ENCODE data around the gene TASP1. TPM values are rescaled to one million over a fixed set of nuclear protein-coding genes. Genes with fewer than 3 reads are reported as not detected.

TASP1 gene
- total RNA-seq, 1 experiment from 2014 or later: 9.5 TPM

DNA sequence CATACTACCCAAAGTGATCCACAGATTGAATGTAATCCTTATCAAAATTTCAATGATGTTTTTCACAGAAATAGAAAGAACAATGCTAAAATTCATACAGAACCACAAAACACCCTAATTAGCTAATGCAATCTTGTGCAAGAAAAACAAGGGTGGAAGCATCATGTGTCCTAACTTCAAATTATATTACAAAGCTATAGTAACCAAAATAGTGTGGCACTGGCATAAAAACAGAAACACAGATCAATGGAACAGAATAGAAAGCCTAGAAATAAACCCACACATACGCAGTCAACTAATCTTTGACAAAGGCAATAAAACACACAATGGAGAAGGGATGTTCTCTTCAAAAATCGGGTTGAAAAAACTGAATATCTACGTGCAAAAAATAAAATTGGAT, 131.1 kb downstream of the TASP1 start:
- no peak overlapping the region for H3K27ac ChIP-seq (ENCODE audit: insufficient read length, low read depth, low read length)
- no peak overlapping the region for H3K56ac ChIP-seq (ENCODE audit: insufficient read length, low read depth, low read length)
- H3K23me2 ChIP-seq (ENCODE audit: insufficient read length, low read depth, low read length, poor library complexity, severe bottlenecking): no peaks in the 10 kb centered on the region
- H3K4ac ChIP-seq (ENCODE audit: low read depth, low read length): no peak overlapping the region
- no peak overlapping the region for H3K23ac ChIP-seq (ENCODE audit: insufficient read length, low read depth, low read length)
- H3K9me3 Mint-ChIP-seq: peaks cover 22 to 25% of the 10 kb centered on the region in 2 experiments
- no peak for DNase-seq
- no peaks in the 10 kb centered on the region for H3K27me3 ChIP-seq (ENCODE audit: insufficient read depth, low read length)
- no peak overlapping the region for H3K18ac ChIP-seq (ENCODE audit: insufficient read length, low read depth, low read length)
- H3T11ph ChIP-seq (ENCODE audit: low read length): no peak overlapping the region
- no peak overlapping the region for H3K27ac Mint-ChIP-seq
- H2BK5ac ChIP-seq (ENCODE audit: insufficient read length, low read length): no peak overlapping the region
- H3K4me2 ChIP-seq (ENCODE audit: insufficient read depth, insufficient read length, low read length): no peak overlapping the region
- no peak overlapping the region for H2BK120ac ChIP-seq (ENCODE audit: low read depth, low read length, poor library complexity, severe bottlenecking)
- H3K9ac ChIP-seq (ENCODE audit: extremely low read depth, insufficient read length, low read length): no peak overlapping the region
- no CpG with 5 or more reads among the region's 3 CpGs for whole genome bisulfite sequencing (ENCODE audit: extremely low coverage, insufficient read length, low lambda C conversion rate)
- no peaks in the 10 kb centered on the region for H4K20me1 ChIP-seq (ENCODE audit: control insufficient read depth, insufficient read depth, insufficient read length)
- no peaks in the 10 kb centered on the region for H3K4me1 Mint-ChIP-seq
- H2BK20ac ChIP-seq (ENCODE audit: low read depth, low read length, poor library complexity, severe bottlenecking): no peak overlapping the region
- H3K4me3 Mint-ChIP-seq: no peak overlapping the region
- H2AFZ ChIP-seq (ENCODE audit: low read length): no peak overlapping the region
- peaks cover 23 to 42% (median 23%) of the 10 kb centered on the region in 3 experiments for H3K36me3 Mint-ChIP-seq (ENCODE audit: insufficient read depth in 1 of 3, low read depth in 3 of 3)
- TF ChIP-seq, protein P1, sequence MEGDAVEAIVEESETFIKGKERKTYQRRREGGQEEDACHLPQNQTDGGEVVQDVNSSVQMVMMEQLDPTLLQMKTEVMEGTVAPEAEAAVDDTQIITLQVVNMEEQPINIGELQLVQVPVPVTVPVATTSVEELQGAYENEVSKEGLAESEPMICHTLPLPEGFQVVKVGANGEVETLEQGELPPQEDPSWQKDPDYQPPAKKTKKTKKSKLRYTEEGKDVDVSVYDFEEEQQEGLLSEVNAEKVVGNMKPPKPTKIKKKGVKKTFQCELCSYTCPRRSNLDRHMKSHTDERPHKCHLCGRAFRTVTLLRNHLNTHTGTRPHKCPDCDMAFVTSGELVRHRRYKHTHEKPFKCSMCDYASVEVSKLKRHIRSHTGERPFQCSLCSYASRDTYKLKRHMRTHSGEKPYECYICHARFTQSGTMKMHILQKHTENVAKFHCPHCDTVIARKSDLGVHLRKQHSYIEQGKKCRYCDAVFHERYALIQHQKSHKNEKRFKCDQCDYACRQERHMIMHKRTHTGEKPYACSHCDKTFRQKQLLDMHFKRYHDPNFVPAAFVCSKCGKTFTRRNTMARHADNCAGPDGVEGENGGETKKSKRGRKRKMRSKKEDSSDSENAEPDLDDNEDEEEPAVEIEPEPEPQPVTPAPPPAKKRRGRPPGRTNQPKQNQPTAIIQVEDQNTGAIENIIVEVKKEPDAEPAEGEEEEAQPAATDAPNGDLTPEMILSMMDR (conservative IDR thresholded peaks at IDR 0.05): no peak
- H3K79me2 ChIP-seq (ENCODE audit: insufficient read depth, low read length): no peaks in the 10 kb centered on the region
- no peak overlapping the region for H4K5ac ChIP-seq (ENCODE audit: insufficient read length, low read depth, low read length)
- H3K79me1 ChIP-seq (ENCODE audit: insufficient read depth, low read depth, low read length, poor library complexity, severe bottlenecking): no peaks in the 10 kb centered on the region
- H3K14ac ChIP-seq (ENCODE audit: insufficient read depth, low read length): no peak overlapping the region
- no peaks in the 10 kb centered on the region for H3K4me1 ChIP-seq (ENCODE audit: insufficient read depth, low read length)
- no peaks in the 10 kb centered on the region for H3K27me3 Mint-ChIP-seq (ENCODE audit: low read depth)
- no peak overlapping the region for H2AK5ac ChIP-seq (ENCODE audit: insufficient read length, low read length)
- H3K9me3 ChIP-seq (ENCODE audit: control insufficient read depth, low read depth, low read length): no peaks in the 10 kb centered on the region
- no peak overlapping the region for H2BK12ac ChIP-seq (ENCODE audit: insufficient read length, low read depth, low read length)
- H4K91ac ChIP-seq (ENCODE audit: insufficient read length, low read depth, low read length): no peak overlapping the region
- H4K8ac ChIP-seq (replicated peaks; ENCODE audit: insufficient read length, low read depth, low read length): no peak overlapping the region
- H2BK15ac ChIP-seq (ENCODE audit: low read depth, low read length): no peak overlapping the region

Data from H9 (cell line).